Common myeloid progenitor, CD34-positive (primary cell): ENCODE data around the gene TMEM237.

Experiments used
- CTCF ChIA-PET: fragments of 350-600 bp; sonication (Branson Sonifier 250); formaldehyde crosslinking; loops from one replicate; lab custom pipeline; 2021; ENCODE audit warnings: antibody characterized with exemption; lab: Charles Lee
- POLR2A ChIA-PET: fragments of 350-600 bp; sonication (Branson Sonifier 250); formaldehyde crosslinking; loops from one replicate; lab custom pipeline; 2021; ENCODE audit warnings: antibody characterized with exemption; lab: Charles Lee
- DNase-seq, 3 donors: peaks; one replicate each; pipeline versions ENCODE4 v3.0.0 to v3.0.0-alpha.2; 2013
- H3K27ac ChIP-seq, 2 experiments: 1 replicate in 1 of 2; 2 replicates in 1 of 2; pipeline ENCODE4 v1.7.0; 2013; ENCODE audit warnings: inconsistent platforms in 2 of 2, low read length in 2 of 2, mild to moderate bottlenecking in 2 of 2, low read depth in 1 of 2, moderate library complexity in 1 of 2; ENCODE audit not compliant: severe bottlenecking in 2 of 2, insufficient read depth in 1 of 2, poor library complexity in 1 of 2
- H3K27me3 ChIP-seq, 5 experiments: replicated peaks in 2 of 5; 1 replicate in 3 of 5; 2 replicates in 2 of 5; pipeline versions ENCODE4 v1.6.1 to v1.7.0; 2013; ENCODE audit warnings: low read length in 4 of 5, mild to moderate bottlenecking in 2 of 5, moderate library complexity in 2 of 5, inconsistent platforms in 1 of 5; ENCODE audit not compliant: insufficient read depth in 5 of 5, control insufficient read depth in 4 of 5
- H3K36me3 ChIP-seq, 4 experiments: 1 replicate in 2 of 4; 2 replicates in 2 of 4; pipeline versions ENCODE4 v1.6.1 to v1.7.0; 2013; ENCODE audit warnings: low read length in 3 of 4, control low read depth in 1 of 4, mild to moderate bottlenecking in 1 of 4; ENCODE audit not compliant: control insufficient read depth in 4 of 4, insufficient read depth in 4 of 4
- H3K4me1 ChIP-seq, 4 experiments: 1 replicate in 3 of 4; 2 replicates in 1 of 4; pipeline versions ENCODE4 v1.6.1 to v1.7.1; 2013; ENCODE audit warnings: low read length in 3 of 4, mild to moderate bottlenecking in 3 of 4, control low read depth in 1 of 4, inconsistent platforms in 1 of 4, moderate library complexity in 1 of 4; ENCODE audit not compliant: control insufficient read depth in 4 of 4, insufficient read depth in 4 of 4; ENCODE audit errors: control extremely low read depth in 1 of 4
- H3K4me3 ChIP-seq, 7 experiments: 1 replicate in 4 of 7; 2 replicates in 3 of 7; pipeline versions ENCODE4 v1.5.1 to v1.7.0; 2013; ENCODE audit warnings: mild to moderate bottlenecking in 7 of 7, low read length in 6 of 7, moderate library complexity in 6 of 7, inconsistent platforms in 2 of 7, low read depth in 2 of 7, control low read depth in 1 of 7; ENCODE audit not compliant: insufficient read depth in 4 of 7, control insufficient read depth in 1 of 7; ENCODE audit errors: extremely low read depth in 1 of 7
- H3K9me3 ChIP-seq, 5 experiments: 1 replicate in 4 of 5; 2 replicates in 1 of 5; pipeline versions ENCODE4 v1.6.1 to v1.7.1; 2013; ENCODE audit warnings: low read length in 4 of 5, mild to moderate bottlenecking in 2 of 5, inconsistent platforms in 1 of 5, low read depth in 1 of 5, moderate library complexity in 1 of 5; ENCODE audit not compliant: control insufficient read depth in 4 of 5, insufficient read depth in 2 of 5; ENCODE audit errors: control extremely low read depth in 1 of 5
- WGBS: methylation state at CpG from one replicate; pipeline ENCODE4 v1.1.5; 2013; ENCODE audit not compliant: insufficient coverage; 5-methylcytosine and 5-hydroxymethylcytosine counted together

TMEM237 gene

GRCh38 chr2:201607568-201607967 lies 35.7 kb downstream of the TMEM237 start:
- Histone ChIP-seq H3K4me3 (no peak overlapping the region), H3K9me3 (no peaks in the 10 kb centered on the region), H3K27ac (no peak overlapping the region), H3K36me3 (no peaks in the 10 kb centered on the region), H3K27me3 (no peaks in the 10 kb centered on the region), H3K4me1 (no peaks in the 10 kb centered on the region)
- POLR2A ChIA-PET: no interaction called here
- CTCF ChIA-PET: no interaction called here
- WGBS: no CpG with 5 or more reads among the region's 2 CpGs
- DNase-seq: no peak

GRCh38 chr2:201600906-201601305 lies 42.4 kb downstream of the TMEM237 start:
- WGBS: no CpG with 5 or more reads among the region's 3 CpGs
- CTCF ChIA-PET: no interaction called here
- Histone ChIP-seq H3K36me3 (no peaks in the 10 kb centered on the region), H3K27me3 (no peaks in the 10 kb centered on the region), H3K4me1 (no peaks in the 10 kb centered on the region), H3K9me3 (no peaks in the 10 kb centered on the region), H3K27ac (no peak overlapping the region), H3K4me3 (no peak overlapping the region)
- POLR2A ChIA-PET: no interaction called here
- no peak for DNase-seq

- Histone ChIP-seq H3K27me3 (no peaks in the 10 kb centered on the region), H3K4me3 (peak overlapping the region in 2 of 7 experiments; percentile 23 to 42), H3K27ac (no peak overlapping the region), H3K36me3 (no peaks in the 10 kb centered on the region), H3K4me1 (no peaks in the 10 kb centered on the region), H3K9me3 (no peaks in the 10 kb centered on the region)
- POLR2A ChIA-PET: no interaction called here
- no peak for DNase-seq
- WGBS: 65% methylated on average over 8 of the region's 8 CpGs
- CTCF ChIA-PET: no interaction called here
These were observed 45.9 kb downstream of the TMEM237 start for GRCh38 chr2:201597397-201597796.

GRCh38 chr2:201580486-201580885 lies 62.8 kb downstream of the TMEM237 start:
- no CpG with 5 or more reads among the region's 2 CpGs for WGBS
- POLR2A ChIA-PET: no interaction called here
- no peak overlapping the region for H3K27ac ChIP-seq
- no peaks in the 10 kb centered on the region for H3K4me1 ChIP-seq
- CTCF ChIA-PET: interaction anchor here (0.9 kb wide), 1 partner anchor 8 kb away, joined by 4 read pairs; no protein-coding TSS in a partner anchor
- H3K4me3 ChIP-seq: no peak overlapping the region
- no peak for DNase-seq
- no peaks in the 10 kb centered on the region for H3K36me3 ChIP-seq
- H3K27me3 ChIP-seq: no peaks in the 10 kb centered on the region
- no peaks in the 10 kb centered on the region for H3K9me3 ChIP-seq

- CTCF ChIA-PET: interaction anchor here (0.9 kb wide), 1 partner anchor 9 kb away, joined by 4 read pairs; no protein-coding TSS in a partner anchor
- DNase-seq: no peak
- no peaks in the 10 kb centered on the region for H3K27me3 ChIP-seq
These were observed 63.8 kb downstream of the TMEM237 start for GRCh38 chr2:201579536-201579935.

GRCh38 chr2:201575971-201576370 lies 67.3 kb downstream of the TMEM237 start:
- Histone ChIP-seq H3K4me1 (peaks cover 0 to 3% (median 0%) of the 10 kb centered on the region in 4 experiments), H3K27ac (no peak overlapping the region), H3K36me3 (no peaks in the 10 kb centered on the region), H3K4me3 (no peak overlapping the region), H3K9me3 (no peaks in the 10 kb centered on the region), H3K27me3 (no peaks in the 10 kb centered on the region)
- DNase-seq: peak in 2 of 3 donors; percentile 4 to 9
- WGBS: 100% methylated on average over 1 of the region's 3 CpGs
- ChIA-PET CTCF (no interaction called here), POLR2A (no interaction called here)

More at GRCh38 chr2:201579536-201579935, 63.8 kb downstream of the TMEM237 start:
- Histone ChIP-seq H3K4me3 (no peak overlapping the region), H3K9me3 (no peaks in the 10 kb centered on the region), H3K27ac (no peak overlapping the region), H3K4me1 (peaks cover 0 to 2% (median 0%) of the 10 kb centered on the region in 4 experiments), H3K36me3 (no peaks in the 10 kb centered on the region)
- WGBS: no CpG with 5 or more reads among the region's 4 CpGs
- POLR2A ChIA-PET: no interaction called here

GRCh38 chr2:201574766-201575165 lies 68.5 kb downstream of the TMEM237 start:
- DNase-seq: peak in 2 of 3 donors; percentile 18 to 21
- ChIA-PET CTCF (no interaction called here), POLR2A (no interaction called here)
- peak overlapping the region in 1 of 7 experiments; percentile 8 for H3K4me3 ChIP-seq
- no peak overlapping the region for H3K27ac ChIP-seq
- no peaks in the 10 kb centered on the region for H3K36me3 ChIP-seq
- H3K4me1 ChIP-seq: peaks cover 0 to 3% (median 0%) of the 10 kb centered on the region in 4 experiments
- H3K27me3 ChIP-seq: no peaks in the 10 kb centered on the region
- WGBS: 0% methylated on average over 1 of the region's 1 CpG
- no peaks in the 10 kb centered on the region for H3K9me3 ChIP-seq
